GM21619 (cell line): Measurements from ENCODE around the gene DNAH2.
A peak's percentile ranks its signal among the peaks of the same experiment; 100 is the strongest.

ENCODE experiments used
- ATAC-seq: cut with Tn5 transposase; IDR thresholded peaks from one replicate; pipeline ENCODE4 v1.9.1; 2021; ENCODE audit not compliant: unreplicated experiment

The DNAH2 gene, protein sequence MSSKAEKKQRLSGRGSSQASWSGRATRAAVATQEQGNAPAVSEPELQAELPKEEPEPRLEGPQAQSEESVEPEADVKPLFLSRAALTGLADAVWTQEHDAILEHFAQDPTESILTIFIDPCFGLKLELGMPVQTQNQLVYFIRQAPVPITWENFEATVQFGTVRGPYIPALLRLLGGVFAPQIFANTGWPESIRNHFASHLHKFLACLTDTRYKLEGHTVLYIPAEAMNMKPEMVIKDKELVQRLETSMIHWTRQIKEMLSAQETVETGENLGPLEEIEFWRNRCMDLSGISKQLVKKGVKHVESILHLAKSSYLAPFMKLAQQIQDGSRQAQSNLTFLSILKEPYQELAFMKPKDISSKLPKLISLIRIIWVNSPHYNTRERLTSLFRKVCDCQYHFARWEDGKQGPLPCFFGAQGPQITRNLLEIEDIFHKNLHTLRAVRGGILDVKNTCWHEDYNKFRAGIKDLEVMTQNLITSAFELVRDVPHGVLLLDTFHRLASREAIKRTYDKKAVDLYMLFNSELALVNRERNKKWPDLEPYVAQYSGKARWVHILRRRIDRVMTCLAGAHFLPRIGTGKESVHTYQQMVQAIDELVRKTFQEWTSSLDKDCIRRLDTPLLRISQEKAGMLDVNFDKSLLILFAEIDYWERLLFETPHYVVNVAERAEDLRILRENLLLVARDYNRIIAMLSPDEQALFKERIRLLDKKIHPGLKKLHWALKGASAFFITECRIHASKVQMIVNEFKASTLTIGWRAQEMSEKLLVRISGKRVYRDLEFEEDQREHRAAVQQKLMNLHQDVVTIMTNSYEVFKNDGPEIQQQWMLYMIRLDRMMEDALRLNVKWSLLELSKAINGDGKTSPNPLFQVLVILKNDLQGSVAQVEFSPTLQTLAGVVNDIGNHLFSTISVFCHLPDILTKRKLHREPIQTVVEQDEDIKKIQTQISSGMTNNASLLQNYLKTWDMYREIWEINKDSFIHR (N-terminal part only)

DNA sequence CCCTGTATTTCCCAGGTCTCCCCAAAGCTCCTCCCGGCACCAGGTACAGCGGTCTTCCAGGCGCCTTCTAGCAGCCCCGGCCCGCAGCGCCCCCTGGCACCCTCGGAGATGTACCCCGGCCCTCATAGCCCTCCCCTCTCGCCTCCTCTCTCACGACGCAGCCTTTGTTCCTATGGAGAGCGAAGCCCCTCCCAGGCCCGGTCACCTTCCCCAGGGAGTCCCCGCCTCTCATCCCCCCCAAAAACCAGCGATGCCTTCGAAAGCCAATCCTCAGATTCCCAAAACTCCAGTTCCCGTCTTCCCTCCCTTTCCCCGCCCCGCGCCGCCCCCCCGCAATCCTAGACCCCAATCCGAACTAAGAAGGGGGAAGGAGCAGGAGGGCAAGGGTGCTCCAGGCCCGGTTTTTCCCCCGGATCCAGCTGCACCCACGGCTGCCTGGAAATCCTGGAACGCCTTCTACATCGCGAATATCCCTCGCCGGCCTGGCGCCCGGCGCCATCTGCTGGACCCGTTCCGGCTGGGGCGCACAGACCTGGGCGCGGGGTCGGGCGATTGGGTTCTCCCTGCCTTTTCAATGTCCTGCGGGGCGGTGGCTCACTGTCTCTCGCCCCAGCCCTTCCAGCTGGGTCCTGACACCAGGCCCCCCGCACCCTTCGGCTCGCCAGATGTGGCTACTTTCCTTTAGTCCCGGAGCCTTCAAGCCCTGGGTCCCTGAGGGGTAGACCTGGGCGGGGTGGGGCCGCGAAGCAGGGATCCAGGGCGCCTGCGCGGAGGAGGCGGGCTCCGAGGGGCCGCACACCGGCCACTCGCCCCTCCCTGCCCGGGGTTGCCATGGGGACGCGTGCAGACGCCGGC lies at the start of gene DNAH2:
TSS of gene DNAH2 (plus strand) at position 844 of the 855 bp plus-strand sequence. CDS start 1,991 bp downstream, outside the sequence.
- ATAC-seq, result no peak

- no peak for ATAC-seq
Measured at GRCh38 chr17:7668482-7668881, 49.1 kb upstream of the DNAH2 start.

GRCh38 chr17:7673239-7673638 lies 44.3 kb upstream of the DNAH2 start:
- ATAC-seq, result no peak

DNA sequence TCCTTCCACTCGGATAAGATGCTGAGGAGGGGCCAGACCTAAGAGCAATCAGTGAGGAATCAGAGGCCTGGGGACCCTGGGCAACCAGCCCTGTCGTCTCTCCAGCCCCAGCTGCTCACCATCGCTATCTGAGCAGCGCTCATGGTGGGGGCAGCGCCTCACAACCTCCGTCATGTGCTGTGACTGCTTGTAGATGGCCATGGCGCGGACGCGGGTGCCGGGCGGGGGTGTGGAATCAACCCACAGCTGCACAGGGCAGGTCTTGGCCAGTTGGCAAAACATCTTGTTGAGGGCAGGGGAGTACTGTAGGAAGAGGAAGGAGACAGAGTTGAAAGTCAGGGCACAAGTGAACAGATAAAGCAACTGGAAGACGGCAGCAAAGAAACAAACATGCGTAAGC lies 42.6 kb upstream of the DNAH2 start:
- no peak for ATAC-seq

- ATAC-seq, result no peak
Measured at GRCh38 chr17:7676533-7676932, 41.0 kb upstream of the DNAH2 start.

GRCh38 chr17:7677388-7678067 lies 40.0 kb upstream of the DNAH2 start:
- ATAC-seq, result no peak

GRCh38 chr17:7684851-7685532 lies 32.6 kb upstream of the DNAH2 start:
- no peak for ATAC-seq

DNA sequence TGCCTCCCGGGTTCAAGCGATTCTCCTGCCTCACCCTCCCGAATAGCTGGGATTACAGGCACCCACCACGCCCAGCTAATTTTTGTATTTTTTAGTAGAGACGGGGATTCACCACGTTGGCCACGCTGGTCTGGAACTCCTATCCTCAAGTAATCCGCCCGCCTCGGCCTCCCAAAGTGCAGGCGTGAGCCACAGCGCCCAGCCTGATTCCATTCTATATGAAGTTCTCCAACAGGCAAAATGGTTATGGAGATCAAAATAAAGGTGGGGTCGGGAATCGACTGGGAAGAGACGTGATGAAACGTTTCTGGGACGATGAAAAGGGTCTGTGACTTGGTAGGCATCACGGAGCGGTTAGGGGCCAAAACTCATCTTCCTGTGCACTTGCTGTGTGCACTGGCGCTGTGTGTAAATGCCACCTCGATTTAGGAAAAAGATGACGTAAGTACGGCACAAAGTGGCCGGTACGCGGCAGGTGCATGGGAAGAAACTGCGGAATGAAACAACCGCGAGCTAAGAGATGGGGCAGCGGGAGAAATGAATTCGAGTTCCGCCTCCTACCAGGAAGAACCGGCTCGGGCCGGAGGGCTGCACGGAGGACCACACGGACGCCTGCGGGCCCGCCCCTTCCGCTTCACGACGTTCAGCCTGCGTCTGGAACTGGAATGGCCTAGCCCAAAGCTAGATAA lies 31.9 kb upstream of the DNAH2 start:
- peak; percentile 50 for ATAC-seq

DNA sequence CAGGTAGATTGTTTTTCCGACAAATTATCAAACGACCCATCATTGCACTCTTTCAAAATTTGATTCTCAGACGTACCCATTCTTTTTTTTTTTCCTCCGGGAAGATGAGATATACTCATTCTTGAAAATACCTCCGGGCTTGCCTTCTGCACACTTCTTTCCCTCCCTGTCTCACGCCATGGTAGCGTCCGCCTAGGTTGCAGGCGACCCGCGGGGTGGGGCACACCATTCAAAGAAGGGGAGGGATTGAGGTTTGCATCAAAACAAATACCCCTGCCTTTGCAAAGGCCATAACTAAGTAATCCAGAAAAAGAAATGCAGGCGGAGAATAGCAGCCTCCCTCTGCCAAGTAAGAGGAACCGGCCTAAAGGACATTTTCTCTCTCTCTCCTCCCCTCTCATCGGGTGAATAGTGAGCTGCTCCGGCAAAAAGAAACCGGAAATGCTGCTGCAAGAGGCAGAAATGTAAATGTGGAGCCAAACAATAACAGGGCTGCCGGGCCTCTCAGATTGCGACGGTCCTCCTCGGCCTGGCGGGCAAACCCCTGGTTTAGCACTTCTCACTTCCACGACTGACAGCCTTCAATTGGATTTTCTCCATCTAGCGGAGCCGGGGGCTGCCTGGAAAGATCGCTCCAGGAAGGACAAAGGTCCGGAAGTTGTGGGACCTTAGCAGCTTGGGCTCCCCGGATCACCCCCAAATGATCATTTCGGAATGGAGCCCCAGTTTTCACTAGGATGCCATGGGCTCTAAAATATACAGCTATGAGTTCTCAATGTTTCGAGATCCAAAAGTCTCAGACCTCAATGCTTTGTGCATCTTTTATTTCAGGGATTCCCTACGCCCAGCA lies 31.1 kb upstream of the DNAH2 start:
- ATAC-seq, result peak; percentile 40

- no peak for ATAC-seq
Measured at GRCh38 chr17:7687072-7687907, 30.3 kb upstream of the DNAH2 start, which contains the start of gene TP53. TP53 (minus strand) TSS chr17:7687490; CDS start chr17:7676594, 10,896 bp downstream.

DNA sequence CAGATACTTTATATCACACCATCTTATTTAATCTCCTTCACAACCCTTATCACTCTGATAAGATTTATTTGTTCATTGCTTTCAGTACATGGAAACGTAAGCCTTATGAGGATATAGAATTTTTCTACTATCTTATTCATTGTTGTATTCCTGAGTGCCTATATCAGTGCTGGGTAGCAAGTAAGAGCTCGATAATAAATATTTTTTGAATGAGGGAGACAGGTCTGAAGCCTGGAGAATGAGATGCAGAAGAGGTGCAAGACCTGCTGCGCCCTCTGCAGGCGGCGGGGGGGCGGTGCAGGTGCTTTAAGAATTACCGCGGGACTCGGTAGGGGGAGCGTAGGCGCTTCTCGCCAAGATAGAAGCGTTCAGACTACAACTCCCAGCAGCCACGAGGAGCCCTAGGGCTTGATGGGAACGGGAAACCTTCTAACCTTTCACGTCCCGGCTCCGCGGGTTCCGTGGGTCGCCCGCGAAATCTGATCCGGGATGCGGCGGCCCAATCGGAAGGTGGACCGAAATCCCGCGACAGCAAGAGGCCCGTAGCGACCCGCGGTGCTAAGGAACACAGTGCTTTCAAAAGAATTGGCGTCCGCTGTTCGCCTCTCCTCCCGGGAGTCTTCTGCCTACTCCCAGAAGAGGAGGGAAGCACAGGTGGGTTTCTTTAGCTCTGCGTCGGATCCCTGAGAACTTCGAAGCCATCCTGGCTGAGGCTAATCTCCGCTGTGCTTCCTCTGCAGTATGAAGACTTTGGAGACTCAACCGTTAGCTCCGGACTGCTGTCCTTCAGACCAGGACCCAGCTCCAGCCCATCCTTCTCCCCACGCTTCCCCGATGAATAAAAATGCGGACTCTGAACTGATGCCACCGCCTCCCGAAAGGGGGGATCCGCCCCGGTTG lies 29.4 kb upstream of the DNAH2 start, which contains the start of gene WRAP53:
TSS of gene WRAP53 (plus strand) at position 570 of the 900 bp plus-strand sequence. CDS start at position 742, 172 bp downstream.
- peak; percentile 64 for ATAC-seq

DNA sequence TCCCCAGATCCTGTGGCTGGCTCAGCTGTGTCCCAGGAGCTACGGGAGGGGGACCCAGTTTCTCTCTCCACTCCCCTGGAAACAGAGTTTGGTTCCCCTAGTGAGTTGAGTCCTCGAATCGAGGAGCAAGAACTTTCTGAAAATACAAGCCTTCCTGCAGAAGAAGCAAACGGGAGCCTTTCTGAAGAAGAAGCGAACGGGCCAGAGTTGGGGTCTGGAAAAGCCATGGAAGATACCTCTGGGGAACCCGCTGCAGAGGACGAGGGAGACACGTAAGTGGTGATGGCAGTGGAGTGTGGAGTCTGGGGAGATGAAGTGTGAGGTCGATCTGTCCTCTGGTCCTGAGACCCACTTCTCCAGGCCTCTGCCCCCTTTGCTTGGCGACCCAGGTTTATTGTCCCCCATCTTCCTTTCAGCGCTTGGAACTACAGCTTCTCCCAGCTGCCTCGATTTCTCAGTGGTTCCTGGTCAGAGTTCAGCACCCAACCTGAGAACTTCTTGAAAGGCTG lies 28.7 kb upstream of the DNAH2 start:
- ATAC-seq, result no peak

- no peak for ATAC-seq
Measured at GRCh38 chr17:7695586-7695985, 22.0 kb upstream of the DNAH2 start.

GRCh38 chr17:7697828-7698588 lies 19.5 kb upstream of the DNAH2 start:
- ATAC-seq, result no peak

DNA sequence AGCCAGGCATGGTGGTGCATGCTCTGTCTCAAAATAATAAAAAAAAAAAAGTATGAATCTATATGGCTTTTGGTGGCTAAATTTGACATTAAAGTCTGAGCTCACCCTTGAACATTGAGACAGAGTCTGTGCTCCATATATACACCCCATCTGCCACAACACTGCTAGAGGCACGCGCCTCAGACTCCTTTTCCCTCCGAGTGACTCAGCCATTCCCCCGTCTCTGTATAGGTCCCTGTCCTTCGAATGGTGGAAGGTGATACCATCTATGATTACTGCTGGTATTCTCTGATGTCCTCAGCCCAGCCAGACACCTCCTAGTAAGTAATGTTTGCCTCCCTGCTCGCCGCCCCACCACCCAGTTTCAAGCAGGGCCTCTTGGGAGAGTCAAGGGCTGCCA lies 17.0 kb upstream of the DNAH2 start:
- no peak for ATAC-seq
